GM12878 (cell line): ENCODE results near the gene SLC39A7. TPM values are rescaled to one million over a fixed set of nuclear protein-coding genes. Genes with fewer than 3 reads are reported as not detected.

Experiments
- ATF7 ChIP-seq: fragments of 450-650 bp; IDR thresholded peaks from 2 replicates; pipeline ENCODE4 v1.6.1; 2016; ENCODE audit warnings: low read depth, mild to moderate bottlenecking
- BCL11A ChIP-seq: IDR thresholded peaks from 2 replicates; pipeline ENCODE4 v1.6.1; 2011; ENCODE audit warnings: low read depth, low read length
- CHD2 ChIP-seq: IDR thresholded peaks from 2 replicates; pipeline ENCODE4 v1.6.1; 2011; ENCODE audit warnings: low read depth, low read length, improper control_type of control experiment, borderline replicate concordance
- CREB1 ChIP-seq: IDR thresholded peaks from 2 replicates; pipeline ENCODE4 v1.6.1; 2012; ENCODE audit warnings: low read depth, mild to moderate bottlenecking, inconsistent platforms
- FOXM1 ChIP-seq: IDR thresholded peaks from 2 replicates; pipeline ENCODE4 v1.6.1; 2012; ENCODE audit warnings: low read depth, mild to moderate bottlenecking, inconsistent platforms, low read length, moderate library complexity
- IKZF2 ChIP-seq, 2 experiments: fragments of 450-650 bp; IDR thresholded peaks; 2 replicates each; pipeline ENCODE4 v1.6.1; 2017; ENCODE audit warnings: mild to moderate bottlenecking in 2 of 2, moderate library complexity in 2 of 2
- SIX5 ChIP-seq: IDR thresholded peaks from 2 replicates; pipeline ENCODE4 v1.6.1; 2011; ENCODE audit warnings: mild to moderate bottlenecking, low read depth, low read length, moderate library complexity; ENCODE audit not compliant: severe bottlenecking
- SPI1 ChIP-seq: IDR thresholded peaks from 2 replicates; pipeline ENCODE4 v1.6.1; 2011; ENCODE audit warnings: low read depth, mild to moderate bottlenecking, low read length, moderate library complexity, borderline replicate concordance; ENCODE audit not compliant: insufficient read depth
- SREBF2 ChIP-seq: IDR thresholded peaks from 2 replicates; pipeline ENCODE4 v1.6.1; 2012; ENCODE audit warnings: mild to moderate bottlenecking, low read length
- SUZ12 ChIP-seq: fragments of 200-600 bp; sonication (generic); IDR thresholded peaks from one replicate; pipeline ENCODE4 v1.6.1; 2018; ENCODE audit warnings: antibody characterized with exemption, mild to moderate bottlenecking; ENCODE audit not compliant: unreplicated experiment
- TAF1 ChIP-seq: IDR thresholded peaks from 2 replicates; pipeline ENCODE4 v1.6.1; 2011; ENCODE audit warnings: mild to moderate bottlenecking, low read depth, low read length, borderline replicate concordance
- YY1 ChIP-seq: IDR thresholded peaks from 2 replicates; pipeline ENCODE4 v1.6.1; 2011; ENCODE audit warnings: low read depth, mild to moderate bottlenecking, low read length
- polyA plus RNA-seq, 11 experiments: library from polyadenylated mRNA; depleted of rRNA in 4 of 11; unstranded in 6 of 11; stranded (reverse) in 5 of 11; fragments of >200 nt; fragmentation: Nextera tagmentation in 4 of 11; fragmentation: Illumina TruSeq in 1 of 11; extraction: Ambion mirVana in 4 of 11; extraction: Trizol in 1 of 11; gene quantifications; 1 replicate in 1 of 11; 2 replicates in 10 of 11; pipeline versions ENCODE4 v1.2.1 to v1.2.3, GENCODE V29; 2011 to 2016; ENCODE audit warnings: inconsistent platforms in 2 of 11, missing spikeins in 2 of 11, low read depth in 1 of 11
- total RNA-seq, 4 experiments: library from RNA; depleted of rRNA in 3 of 4; stranded (reverse); fragments of >200 nt in 3 of 4; fragmentation: Illumina TruSeq in 1 of 4; extraction: Trizol in 1 of 4; gene quantifications; 2 replicates each; pipeline versions ENCODE4 v1.2.1 to v1.2.3, GENCODE V29; 2013 to 2021
- TF ChIP-seq, protein P1 (sequence below): fragments of 450-650 bp; IDR thresholded peaks from 2 replicates; pipeline ENCODE4 v1.6.1; 2016; ENCODE audit warnings: mild to moderate bottlenecking, moderate library complexity, borderline replicate concordance
- TF ChIP-seq, protein P2 (sequence below): fragments of 450-650 bp; formaldehyde crosslinking; IDR thresholded peaks from 2 replicates; pipeline ENCODE4 v1.5.0; 2022; ENCODE audit warnings: mild to moderate bottlenecking, missing genetic modification characterization
- TF ChIP-seq, protein P3 (sequence below): IDR thresholded peaks from 2 replicates; pipeline ENCODE4 v1.6.1; 2012; ENCODE audit warnings: low read depth, low read length, improper control_type of control experiment
- TF ChIP-seq, protein P4 (sequence below): fragments of 450-650 bp; IDR thresholded peaks from 2 replicates; pipeline ENCODE4 v1.6.1; 2017; ENCODE audit warnings: mild to moderate bottlenecking, moderate library complexity
- TF ChIP-seq, protein P5 (sequence below): IDR thresholded peaks from 2 replicates; pipeline ENCODE4 v1.6.1; 2011; ENCODE audit warnings: low read depth, mild to moderate bottlenecking, low read length, moderate library complexity, borderline replicate concordance; ENCODE audit errors: extremely low read depth

SLC39A7 gene
- total and polyA plus RNA-seq, 10 of the 15 experiments (the other 5 are each of a cell fraction or from before 2014, with no cell fraction given), result 7.3 to 63.1 (median 40.6) TPM

DNA sequence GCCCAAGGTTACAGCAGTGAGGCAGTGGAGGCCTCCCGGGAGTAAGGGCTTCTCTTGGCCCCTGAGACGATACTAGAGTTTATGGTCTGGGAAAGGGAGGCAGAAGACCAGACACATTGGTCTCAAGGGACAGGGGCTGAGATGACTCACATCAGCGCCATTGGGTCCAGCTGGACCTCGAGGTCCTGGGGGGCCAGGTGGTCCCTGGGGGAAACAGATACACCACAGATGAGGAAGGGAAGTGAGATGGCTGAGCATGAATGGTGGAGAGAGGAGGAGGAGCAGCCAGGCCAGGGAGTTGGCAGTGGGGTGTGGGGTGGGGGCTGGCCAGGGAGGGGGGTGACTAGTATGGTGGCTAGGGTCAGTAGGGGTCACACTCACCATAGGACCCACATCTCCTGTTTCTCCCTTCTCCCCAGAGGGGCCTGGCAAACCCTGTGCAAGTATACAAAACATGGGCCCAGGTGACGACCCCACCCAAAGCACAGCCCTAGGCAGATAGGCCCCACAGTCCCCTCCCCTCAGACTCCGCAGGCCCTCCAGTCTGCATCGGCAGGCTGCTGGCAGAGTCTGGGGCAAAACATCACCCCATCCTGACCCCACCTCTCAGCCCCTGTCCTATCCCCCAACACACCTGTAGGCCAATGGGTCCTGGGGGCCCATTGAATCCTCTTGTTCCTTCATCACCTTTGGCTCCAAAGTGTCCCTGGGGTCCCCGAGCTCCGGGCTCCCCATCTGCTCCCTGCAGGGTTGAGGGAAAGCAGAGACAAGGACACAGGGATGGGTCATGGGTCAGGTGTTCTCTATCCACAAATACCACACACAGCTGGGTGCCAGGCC is 30.3 kb upstream of the SLC39A7 start (continued):
- TF ChIP-seq, protein P1, sequence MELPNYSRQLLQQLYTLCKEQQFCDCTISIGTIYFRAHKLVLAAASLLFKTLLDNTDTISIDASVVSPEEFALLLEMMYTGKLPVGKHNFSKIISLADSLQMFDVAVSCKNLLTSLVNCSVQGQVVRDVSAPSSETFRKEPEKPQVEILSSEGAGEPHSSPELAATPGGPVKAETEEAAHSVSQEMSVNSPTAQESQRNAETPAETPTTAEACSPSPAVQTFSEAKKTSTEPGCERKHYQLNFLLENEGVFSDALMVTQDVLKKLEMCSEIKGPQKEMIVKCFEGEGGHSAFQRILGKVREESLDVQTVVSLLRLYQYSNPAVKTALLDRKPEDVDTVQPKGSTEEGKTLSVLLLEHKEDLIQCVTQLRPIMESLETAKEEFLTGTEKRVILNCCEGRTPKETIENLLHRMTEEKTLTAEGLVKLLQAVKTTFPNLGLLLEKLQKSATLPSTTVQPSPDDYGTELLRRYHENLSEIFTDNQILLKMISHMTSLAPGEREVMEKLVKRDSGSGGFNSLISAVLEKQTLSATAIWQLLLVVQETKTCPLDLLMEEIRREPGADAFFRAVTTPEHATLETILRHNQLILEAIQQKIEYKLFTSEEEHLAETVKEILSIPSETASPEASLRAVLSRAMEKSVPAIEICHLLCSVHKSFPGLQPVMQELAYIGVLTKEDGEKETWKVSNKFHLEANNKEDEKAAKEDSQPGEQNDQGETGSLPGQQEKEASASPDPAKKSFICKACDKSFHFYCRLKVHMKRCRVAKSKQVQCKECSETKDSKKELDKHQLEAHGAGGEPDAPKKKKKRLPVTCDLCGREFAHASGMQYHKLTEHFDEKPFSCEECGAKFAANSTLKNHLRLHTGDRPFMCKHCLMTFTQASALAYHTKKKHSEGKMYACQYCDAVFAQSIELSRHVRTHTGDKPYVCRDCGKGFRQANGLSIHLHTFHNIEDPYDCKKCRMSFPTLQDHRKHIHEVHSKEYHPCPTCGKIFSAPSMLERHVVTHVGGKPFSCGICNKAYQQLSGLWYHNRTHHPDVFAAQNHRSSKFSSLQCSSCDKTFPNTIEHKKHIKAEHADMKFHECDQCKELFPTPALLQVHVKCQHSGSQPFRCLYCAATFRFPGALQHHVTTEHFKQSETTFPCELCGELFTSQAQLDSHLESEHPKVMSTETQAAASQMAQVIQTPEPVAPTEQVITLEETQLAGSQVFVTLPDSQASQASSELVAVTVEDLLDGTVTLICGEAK, result no peak
- TF ChIP-seq TAF1, result no peak
- TF ChIP-seq, protein P2, sequence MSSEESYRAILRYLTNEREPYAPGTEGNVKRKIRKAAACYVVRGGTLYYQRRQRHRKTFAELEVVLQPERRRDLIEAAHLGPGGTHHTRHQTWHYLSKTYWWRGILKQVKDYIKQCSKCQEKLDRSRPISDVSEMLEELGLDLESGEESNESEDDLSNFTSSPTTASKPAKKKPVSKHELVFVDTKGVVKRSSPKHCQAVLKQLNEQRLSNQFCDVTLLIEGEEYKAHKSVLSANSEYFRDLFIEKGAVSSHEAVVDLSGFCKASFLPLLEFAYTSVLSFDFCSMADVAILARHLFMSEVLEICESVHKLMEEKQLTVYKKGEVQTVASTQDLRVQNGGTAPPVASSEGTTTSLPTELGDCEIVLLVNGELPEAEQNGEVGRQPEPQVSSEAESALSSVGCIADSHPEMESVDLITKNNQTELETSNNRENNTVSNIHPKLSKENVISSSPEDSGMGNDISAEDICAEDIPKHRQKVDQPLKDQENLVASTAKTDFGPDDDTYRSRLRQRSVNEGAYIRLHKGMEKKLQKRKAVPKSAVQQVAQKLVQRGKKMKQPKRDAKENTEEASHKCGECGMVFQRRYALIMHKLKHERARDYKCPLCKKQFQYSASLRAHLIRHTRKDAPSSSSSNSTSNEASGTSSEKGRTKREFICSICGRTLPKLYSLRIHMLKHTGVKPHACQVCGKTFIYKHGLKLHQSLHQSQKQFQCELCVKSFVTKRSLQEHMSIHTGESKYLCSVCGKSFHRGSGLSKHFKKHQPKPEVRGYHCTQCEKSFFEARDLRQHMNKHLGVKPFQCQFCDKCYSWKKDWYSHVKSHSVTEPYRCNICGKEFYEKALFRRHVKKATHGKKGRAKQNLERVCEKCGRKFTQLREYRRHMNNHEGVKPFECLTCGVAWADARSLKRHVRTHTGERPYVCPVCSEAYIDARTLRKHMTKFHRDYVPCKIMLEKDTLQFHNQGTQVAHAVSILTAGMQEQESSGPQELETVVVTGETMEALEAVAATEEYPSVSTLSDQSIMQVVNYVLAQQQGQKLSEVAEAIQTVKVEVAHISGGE (CRISPR knock-in tag), result no peak
- TF ChIP-seq BCL11A, result no peak
- TF ChIP-seq YY1, result no peak
- peak; percentile 56; the same call in 1 of the 2 replicates for TF ChIP-seq SPI1
- TF ChIP-seq FOXM1, result no peak
- TF ChIP-seq SUZ12, result no peak
- TF ChIP-seq CHD2, result 0 out of 2 replicates have a peak, but pooled peaks have one; percentile 27
- peak; percentile 50; the same call in 1 of the 2 replicates for TF ChIP-seq ATF7
- no peak for TF ChIP-seq SIX5
- no peak for TF ChIP-seq CREB1
- TF ChIP-seq, protein P3, sequence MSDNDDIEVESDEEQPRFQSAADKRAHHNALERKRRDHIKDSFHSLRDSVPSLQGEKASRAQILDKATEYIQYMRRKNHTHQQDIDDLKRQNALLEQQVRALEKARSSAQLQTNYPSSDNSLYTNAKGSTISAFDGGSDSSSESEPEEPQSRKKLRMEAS, result no peak
- TF ChIP-seq, protein P4, sequence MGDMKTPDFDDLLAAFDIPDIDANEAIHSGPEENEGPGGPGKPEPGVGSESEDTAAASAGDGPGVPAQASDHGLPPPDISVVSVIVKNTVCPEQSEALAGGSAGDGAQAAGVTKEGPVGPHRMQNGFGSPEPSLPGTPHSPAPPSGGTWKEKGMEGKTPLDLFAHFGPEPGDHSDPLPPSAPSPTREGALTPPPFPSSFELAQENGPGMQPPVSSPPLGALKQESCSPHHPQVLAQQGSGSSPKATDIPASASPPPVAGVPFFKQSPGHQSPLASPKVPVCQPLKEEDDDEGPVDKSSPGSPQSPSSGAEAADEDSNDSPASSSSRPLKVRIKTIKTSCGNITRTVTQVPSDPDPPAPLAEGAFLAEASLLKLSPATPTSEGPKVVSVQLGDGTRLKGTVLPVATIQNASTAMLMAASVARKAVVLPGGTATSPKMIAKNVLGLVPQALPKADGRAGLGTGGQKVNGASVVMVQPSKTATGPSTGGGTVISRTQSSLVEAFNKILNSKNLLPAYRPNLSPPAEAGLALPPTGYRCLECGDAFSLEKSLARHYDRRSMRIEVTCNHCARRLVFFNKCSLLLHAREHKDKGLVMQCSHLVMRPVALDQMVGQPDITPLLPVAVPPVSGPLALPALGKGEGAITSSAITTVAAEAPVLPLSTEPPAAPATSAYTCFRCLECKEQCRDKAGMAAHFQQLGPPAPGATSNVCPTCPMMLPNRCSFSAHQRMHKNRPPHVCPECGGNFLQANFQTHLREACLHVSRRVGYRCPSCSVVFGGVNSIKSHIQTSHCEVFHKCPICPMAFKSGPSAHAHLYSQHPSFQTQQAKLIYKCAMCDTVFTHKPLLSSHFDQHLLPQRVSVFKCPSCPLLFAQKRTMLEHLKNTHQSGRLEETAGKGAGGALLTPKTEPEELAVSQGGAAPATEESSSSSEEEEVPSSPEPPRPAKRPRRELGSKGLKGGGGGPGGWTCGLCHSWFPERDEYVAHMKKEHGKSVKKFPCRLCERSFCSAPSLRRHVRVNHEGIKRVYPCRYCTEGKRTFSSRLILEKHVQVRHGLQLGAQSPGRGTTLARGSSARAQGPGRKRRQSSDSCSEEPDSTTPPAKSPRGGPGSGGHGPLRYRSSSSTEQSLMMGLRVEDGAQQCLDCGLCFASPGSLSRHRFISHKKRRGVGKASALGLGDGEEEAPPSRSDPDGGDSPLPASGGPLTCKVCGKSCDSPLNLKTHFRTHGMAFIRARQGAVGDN, result no peak
- peak; percentile 33 to 53; a peak in 2 of 4 replicates for TF ChIP-seq IKZF2 (IDR thresholded peaks at IDR 0.05)
- TF ChIP-seq, protein P5, sequence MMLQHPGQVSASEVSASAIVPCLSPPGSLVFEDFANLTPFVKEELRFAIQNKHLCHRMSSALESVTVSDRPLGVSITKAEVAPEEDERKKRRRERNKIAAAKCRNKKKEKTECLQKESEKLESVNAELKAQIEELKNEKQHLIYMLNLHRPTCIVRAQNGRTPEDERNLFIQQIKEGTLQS, result no peak
- TF ChIP-seq SREBF2, result no peak
